ENCODE measurements around the gene KLF1. TPM values are rescaled to one million over a fixed set of nuclear protein-coding genes. Genes with fewer than 3 reads are reported as not detected.
"Not testable (repeated sequence)": the region's sequence is repeated elsewhere in the genome, so short reads cannot be mapped to it uniquely, and the experiment has no call there.

KLF1 gene
- total RNA-seq, 1 experiment from 2014 or later: not detected

GRCh38 chr19:12890787-12891552, 4.0 kb upstream of the KLF1 start, which contains the start of gene GCDH:
Gene GCDH (plus strand): TSS chr19:12891160. CDS start chr19:12891305, 145 bp downstream.
- peak; percentile 99 for DNase-seq (ENCODE audit: low read depth)

- not testable (repeated sequence) for DNase-seq (ENCODE audit: low read depth)
Measured at GRCh38 chr19:12890299-12890786, 3.3 kb upstream of the KLF1 start.

- no peak for DNase-seq (ENCODE audit: low read depth)
Measured at GRCh38 chr19:12888006-12888603, 1.1 kb upstream of the KLF1 start.

GRCh38 chr19:12886651-12886968, 391 bp downstream of the KLF1 start:
- no peak for DNase-seq (ENCODE audit: low read depth)

- DNase-seq (ENCODE audit: low read depth): no peak
Measured at GRCh38 chr19:12885749-12886650, 1.0 kb downstream of the KLF1 start.

GRCh38 chr19:12884926-12885748, 1.9 kb downstream of the KLF1 start:
- DNase-seq (ENCODE audit: low read depth): no peak

- no peak for DNase-seq (ENCODE audit: low read depth)
Measured at GRCh38 chr19:12884627-12884925, 2.4 kb downstream of the KLF1 start.

GRCh38 chr19:12884202-12884601, 2.8 kb downstream of the KLF1 start:
- DNase-seq (ENCODE audit: low read depth): no peak

- DNase-seq (ENCODE audit: low read depth): no peak
Measured at GRCh38 chr19:12882589-12882988, 4.4 kb downstream of the KLF1 start.

- DNase-seq (ENCODE audit: low read depth): peak; percentile 92
Measured at GRCh38 chr19:12881172-12881808, 5.7 kb downstream of the KLF1 start, which contains the start of gene DNASE2. Gene DNASE2 (minus strand): TSS chr19:12881449. CDS start chr19:12881375, 74 bp downstream.

GRCh38 chr19:12880551-12881171, 6.3 kb downstream of the KLF1 start:
- peak; percentile 32 for DNase-seq (ENCODE audit: low read depth)

GRCh38 chr19:12875086-12875485, 11.9 kb downstream of the KLF1 start:
- no peak for DNase-seq (ENCODE audit: low read depth)

GRCh38 chr19:12873891-12874745, 12.9 kb downstream of the KLF1 start:
- no peak for DNase-seq (ENCODE audit: low read depth)

- DNase-seq (ENCODE audit: low read depth): peak; percentile 74
Measured at GRCh38 chr19:12872941-12873890, 13.8 kb downstream of the KLF1 start.

- no peak for DNase-seq (ENCODE audit: low read depth)
Measured at GRCh38 chr19:12872255-12872654, 14.7 kb downstream of the KLF1 start.

GRCh38 chr19:12871681-12872080, 15.3 kb downstream of the KLF1 start:
- no peak for DNase-seq (ENCODE audit: low read depth)

- peak; percentile 16 for DNase-seq (ENCODE audit: low read depth)
Measured at GRCh38 chr19:12868540-12869112, 18.4 kb downstream of the KLF1 start.

Data from RPMI7951 (cell line).